NCI-H2107 (cell line): Measurements from ENCODE around the gene TMEM91.
"Not testable (repeated sequence)": the region's sequence is repeated elsewhere in the genome, so short reads cannot be mapped to it uniquely, and the experiment has no call there.

ENCODE experiments used
- DNase-seq: peaks from one replicate; lab custom pipeline; 2025; lab: John Stamatoyannopoulos, UW

The TMEM91 gene

DNA sequence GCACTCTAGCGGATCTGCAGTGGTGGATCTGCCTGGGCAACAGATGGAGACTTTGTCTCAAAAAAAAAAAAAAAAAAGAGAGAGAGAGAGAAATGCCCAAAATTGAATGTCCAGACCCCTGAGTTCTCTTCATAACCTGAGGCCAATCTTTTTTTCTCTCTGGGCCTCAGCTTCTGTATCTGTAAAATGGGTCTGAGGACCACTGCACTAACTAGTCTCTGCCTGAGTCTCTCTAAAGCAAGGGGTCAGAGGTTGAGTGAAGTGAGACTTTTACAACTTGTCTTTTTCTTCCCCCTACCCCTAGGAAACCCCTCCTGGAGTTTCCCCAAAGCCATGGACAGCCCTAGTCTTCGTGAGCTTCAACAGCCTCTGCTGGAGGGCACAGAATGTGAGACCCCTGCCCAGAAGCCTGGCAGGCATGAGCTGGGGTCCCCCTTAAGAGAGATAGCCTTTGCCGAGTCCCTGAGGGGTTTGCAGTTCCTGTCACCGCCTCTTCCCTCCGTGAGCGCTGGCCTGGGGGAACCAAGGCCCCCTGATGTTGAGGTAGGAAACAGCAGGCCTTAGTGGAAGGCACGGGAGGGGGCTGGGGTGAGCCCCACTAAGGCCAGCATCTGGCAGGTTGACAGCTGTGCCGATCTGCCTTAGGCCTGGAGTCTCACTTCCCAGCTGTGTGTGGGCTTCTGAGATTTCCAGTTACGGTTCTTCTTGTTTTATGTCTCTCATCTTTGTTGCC lies 1.8 kb downstream of the TMEM91 start:
- no peak for DNase-seq

GRCh38 chr19:41381536-41381935 lies 5.2 kb downstream of the TMEM91 start:
- DNase-seq: not testable (repeated sequence)

DNA sequence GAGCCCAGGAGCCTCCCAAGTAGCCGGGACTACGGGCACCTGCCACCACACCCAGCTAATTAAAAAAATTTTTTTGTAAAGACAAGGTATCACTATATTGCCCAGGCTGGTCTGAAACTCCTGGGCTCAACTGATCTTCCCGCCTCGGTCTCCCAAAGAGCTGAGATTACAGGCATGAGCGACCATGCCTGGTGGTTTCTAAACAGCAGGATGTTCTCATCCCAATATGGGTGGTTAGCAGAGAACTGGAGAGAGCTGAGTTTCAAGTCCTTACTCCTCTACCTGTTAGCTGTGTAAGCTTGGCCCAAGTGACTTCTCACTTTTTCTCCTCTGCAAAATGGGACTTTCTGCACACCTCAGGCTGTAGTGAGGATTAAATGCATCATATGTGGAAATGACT lies 8.0 kb downstream of the TMEM91 start:
- no peak for DNase-seq

DNA sequence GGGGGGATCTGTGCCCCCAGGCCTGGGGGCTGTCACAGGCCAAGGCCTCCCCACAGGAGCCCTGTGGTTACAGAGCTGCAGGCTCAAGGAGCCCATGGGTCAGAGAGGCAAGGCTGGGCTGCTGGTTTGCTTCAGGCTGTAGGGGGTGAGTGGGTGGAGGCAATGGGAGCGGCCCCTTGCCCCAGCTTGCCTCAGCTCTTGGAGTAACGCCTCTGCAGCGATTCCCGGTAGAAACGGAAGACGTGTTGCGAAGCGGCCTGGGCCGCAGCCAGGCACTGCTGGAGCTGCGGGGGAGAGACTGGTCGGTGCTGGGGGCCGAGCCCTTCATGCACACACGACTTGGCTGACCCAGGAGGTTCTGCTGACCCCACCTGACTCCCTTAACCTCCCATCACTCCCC lies 10.1 kb downstream of the TMEM91 start:
- no peak for DNase-seq

GRCh38 chr19:41391618-41392017 lies 15.3 kb downstream of the TMEM91 start:
- DNase-seq: no peak

DNA sequence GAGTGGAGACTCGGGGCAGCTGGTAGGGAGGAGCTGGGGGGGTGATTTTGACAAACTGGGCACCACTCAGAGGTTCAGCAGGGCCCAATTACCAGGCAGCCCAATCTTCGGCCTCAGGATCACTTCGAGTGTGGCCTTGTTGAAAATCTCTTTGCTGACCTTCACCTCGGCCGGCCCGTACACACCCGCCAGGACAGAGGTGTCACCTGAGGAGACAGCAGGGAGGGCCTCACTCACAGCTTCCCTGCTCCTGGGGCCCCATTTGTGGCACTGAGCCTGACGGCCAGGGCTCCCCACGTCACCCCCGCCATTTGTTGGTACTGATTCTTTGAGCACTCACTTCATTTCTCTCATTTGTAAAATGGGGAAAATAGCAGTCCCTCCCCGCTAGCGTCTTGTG lies 16.4 kb downstream of the TMEM91 start:
- no peak for DNase-seq

DNA sequence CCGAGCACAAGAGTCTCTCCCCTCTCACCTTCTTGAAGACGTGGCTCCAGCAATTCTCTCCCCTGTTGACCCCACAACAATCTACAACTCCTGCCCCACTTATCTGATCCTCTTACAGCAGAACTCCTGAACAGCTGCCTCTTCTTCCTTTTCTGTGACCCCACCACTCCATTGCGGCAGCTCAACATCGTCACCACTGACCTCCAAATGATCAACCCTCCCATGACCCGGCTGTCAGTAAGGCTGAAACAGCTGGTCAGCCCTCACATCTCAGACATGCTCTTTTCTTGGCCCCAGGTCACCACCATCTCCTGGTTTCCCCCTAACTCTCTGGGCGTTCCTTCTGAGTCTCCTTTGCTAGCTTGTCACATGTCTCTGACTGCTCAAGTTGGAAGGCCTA lies 19.0 kb downstream of the TMEM91 start:
- DNase-seq: no peak

DNA sequence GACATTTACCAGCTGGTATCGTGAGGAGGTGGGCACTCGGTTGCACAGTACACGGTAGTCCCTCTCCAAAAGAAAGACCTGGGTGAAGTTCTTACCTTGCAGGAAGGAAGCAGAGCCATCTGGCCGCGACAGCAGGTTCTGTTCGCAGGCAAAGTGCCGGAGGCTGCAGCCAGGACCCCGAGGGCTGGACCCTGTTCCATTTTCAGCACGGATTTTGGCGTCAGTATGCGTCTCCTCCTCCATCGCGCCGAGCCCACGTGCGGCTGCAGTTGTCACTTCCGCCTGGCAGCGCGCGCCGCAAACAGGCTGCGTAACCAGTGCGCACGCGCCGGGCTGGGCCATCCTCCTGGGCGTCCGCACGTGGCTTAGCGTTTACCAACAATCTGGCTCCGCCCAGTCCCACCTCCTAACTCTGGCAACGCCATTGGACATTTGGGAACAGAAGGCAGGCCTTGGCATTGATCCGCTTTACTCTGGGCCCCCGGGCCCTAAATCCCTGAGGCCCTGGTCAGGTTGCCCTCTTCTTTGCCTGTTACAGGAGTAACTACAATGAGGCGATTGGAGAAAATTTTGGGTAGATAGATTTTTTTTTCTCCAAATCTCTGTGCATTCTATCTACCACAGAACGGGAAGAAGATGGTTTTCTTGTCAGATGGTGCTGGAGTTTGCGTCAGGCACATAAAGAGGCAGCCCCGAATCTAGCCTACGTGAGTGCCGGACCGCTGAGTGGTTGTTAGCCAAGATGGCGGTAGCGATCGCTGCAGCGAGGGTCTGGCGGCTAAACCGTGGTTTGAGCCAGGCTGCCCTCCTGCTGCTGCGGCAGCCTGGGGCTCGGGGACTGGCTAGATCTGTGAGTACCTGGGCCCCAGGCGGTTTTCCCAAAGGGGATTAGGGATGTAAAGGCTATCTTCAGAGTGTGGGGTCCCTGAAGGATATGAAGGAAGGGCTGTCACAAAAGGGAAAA lies 21.0 kb downstream of the TMEM91 start, which contains the start of the genes BCKDHA and EXOSC5:
TSS of gene BCKDHA (plus strand) at position 733 of the 964 bp plus-strand sequence. CDS start at position 743, 10 bp downstream.
TSS of gene EXOSC5 (minus strand) at position 274 of the 964 bp plus-strand sequence. CDS start at position 243, 31 bp downstream.
- DNase-seq: peak; percentile 94

GRCh38 chr19:41398050-41398418 lies 21.7 kb downstream of the TMEM91 start:
- no peak for DNase-seq

GRCh38 chr19:41398598-41398997 lies 22.3 kb downstream of the TMEM91 start:
- no peak for DNase-seq

GRCh38 chr19:41399091-41399490 lies 22.8 kb downstream of the TMEM91 start:
- DNase-seq: no peak

- no peak for DNase-seq
Observed at GRCh38 chr19:41399525-41399924, 23.2 kb downstream of the TMEM91 start.

GRCh38 chr19:41401483-41401882 lies 25.1 kb downstream of the TMEM91 start:
- no peak for DNase-seq

DNA sequence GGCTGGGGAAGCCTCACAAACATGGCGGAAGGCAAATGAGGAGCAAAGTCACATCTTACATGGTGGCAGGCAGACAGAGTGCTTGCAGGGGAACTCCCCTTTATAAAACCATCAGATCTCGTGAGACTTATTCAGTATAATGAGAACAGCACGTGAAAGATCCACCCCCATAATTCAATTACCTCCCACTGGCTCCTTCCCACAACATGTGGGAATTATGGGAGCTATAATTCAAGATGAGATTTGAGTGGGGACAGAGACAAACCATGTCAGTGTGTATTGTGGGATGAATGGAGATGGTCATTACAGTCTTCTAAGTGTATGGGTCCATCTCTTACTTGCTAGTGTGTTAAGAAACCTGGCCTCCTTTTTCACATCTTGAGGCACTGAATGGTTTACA lies 25.7 kb downstream of the TMEM91 start:
- DNase-seq: no peak

DNA sequence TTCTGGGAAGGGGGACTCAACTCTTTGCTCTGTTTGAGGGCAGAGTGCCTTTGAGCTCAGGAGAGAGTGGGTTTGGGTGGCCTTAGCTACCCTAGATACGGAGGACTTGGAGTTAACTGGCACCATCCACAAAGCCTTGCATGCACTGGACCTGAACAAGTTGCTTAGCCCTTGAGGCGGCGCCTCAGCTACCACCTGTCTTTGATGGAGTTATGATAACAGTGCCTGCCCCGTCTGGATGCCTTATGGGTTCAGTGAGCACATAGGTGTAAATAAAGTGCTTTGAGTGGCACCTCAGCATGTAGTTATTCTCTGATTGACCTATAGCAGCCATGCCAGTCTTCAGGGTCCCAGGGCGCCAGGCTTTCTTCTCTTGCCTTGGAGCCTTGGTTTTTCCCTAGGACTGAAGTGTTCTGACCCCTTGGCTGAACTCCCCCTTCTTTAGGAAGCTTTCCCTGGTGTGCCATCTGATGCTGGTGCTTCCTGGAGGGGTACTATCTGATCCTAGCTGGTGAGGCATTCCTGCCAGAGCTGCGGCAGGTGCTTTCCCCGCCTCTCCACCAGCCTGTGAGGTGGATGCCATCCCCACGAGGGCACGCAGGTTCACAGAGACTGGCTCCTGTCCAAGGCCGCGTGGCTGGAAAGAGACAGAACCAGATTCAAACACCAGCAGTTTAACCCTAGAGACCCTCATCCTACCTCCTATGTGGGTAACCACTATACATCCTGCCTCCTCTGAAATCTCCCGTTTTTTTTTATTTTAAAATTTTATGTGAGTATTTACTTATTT lies 27.0 kb downstream of the TMEM91 start:
- DNase-seq: no peak

DNA sequence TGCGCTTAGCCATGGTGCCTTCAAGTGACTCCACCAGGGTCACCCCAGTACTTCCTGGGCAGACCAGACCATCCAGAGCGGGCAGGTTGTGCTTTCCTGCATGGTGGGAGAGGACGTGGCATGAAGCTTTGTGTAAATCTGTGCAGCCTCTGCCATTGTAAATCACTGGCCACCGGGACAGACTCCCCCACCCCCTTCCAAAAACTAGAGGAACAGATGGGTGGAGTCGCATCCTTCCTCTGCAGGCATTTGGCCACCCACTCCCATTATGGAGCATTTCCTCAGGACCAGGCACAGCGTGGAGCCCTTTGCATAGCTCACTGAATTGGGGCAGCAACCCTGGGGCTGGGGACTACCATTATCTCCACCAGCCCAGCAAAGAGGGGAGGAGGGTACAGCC lies 29.4 kb downstream of the TMEM91 start:
- DNase-seq: no peak

- no peak for DNase-seq
Observed at GRCh38 chr19:41407271-41407670, 30.9 kb downstream of the TMEM91 start.

- peak; percentile 37 for DNase-seq
Observed at GRCh38 chr19:41408256-41408655, 31.9 kb downstream of the TMEM91 start.

GRCh38 chr19:41408846-41409245 lies 32.5 kb downstream of the TMEM91 start:
- not testable (repeated sequence) for DNase-seq

DNA sequence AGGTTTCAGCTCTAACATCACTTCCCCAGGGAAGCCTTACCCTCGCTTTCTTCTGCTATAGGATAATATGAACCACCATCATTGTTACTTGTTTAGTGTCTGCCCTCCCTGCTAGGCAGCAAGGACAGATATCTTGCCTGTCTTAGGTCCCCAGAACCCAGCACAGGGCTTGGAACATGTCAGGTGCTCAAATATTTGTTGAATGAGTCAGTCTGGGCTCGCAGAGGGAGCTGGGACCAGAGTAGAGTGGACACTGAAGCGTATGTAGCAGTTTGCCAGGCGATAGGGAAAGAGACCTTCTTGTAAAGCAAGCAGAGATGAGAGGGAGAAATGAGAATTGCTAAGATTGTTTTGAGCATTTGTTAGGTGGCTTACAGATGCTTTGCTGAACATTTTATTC lies 33.0 kb downstream of the TMEM91 start:
- no peak for DNase-seq

DNA sequence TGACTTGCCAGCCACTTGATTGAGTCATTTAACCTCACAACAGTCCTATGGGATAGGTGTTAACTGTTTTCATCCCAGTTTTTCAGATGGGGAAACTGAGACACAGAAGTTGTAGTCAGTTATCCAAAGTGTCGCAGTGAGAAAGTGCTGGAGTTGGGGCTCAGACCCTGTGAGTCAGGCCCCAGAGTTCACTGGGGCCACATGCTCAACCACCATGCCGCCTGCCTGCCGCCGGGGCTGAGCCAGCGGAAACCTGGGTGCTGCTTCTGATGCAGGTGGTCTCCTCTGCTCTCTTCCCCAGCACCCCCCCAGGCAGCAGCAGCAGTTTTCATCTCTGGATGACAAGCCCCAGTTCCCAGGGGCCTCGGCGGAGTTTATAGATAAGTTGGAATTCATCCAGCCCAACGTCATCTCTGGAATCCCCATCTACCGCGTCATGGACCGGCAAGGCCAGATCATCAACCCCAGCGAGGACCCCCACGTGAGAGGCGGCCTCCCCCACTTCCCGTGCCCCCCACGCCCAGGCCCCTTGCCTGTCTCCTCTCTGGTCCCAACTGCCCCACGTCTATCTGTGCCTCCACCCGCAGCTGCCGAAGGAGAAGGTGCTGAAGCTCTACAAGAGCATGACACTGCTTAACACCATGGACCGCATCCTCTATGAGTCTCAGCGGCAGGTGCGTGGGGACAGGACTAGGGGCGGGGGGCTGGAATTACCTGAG lies 34.2 kb downstream of the TMEM91 start:
- DNase-seq: no peak
